CD14-positive monocyte (primary cell): ENCODE measurements around the gene LCE7A. TPM values are rescaled to one million over a fixed set of nuclear protein-coding genes. Genes with fewer than 3 reads are reported as not detected.

ENCODE experiments used
- DNase-seq, 3 donors: peaks; one replicate each; pipeline ENCODE4 v3.0.0-alpha.2; 2011 to 2022
- H2AFZ ChIP-seq: 2 replicates; pipeline ENCODE4 v1.6.0; 2012; ENCODE audit warnings: mild to moderate bottlenecking, low read depth, low read length, inconsistent platforms; ENCODE audit not compliant: insufficient read depth, poor library complexity, severe bottlenecking
- H3K27ac ChIP-seq, 2 donors: 1 replicate in 1 of 2; 2 replicates in 1 of 2; pipeline ENCODE4 v1.5.1; 2012 to 2013; ENCODE audit warnings: low read length in 2 of 2, control low read depth in 1 of 2, inconsistent platforms in 1 of 2, low read depth in 1 of 2, mild to moderate bottlenecking in 1 of 2
- H3K27me3 ChIP-seq, 2 donors: one replicate each; pipeline versions ENCODE4 v1.6.0 to v1.6.1; 2011 to 2013; ENCODE audit warnings: low read length in 2 of 2; ENCODE audit not compliant: control insufficient read depth in 2 of 2, insufficient read depth in 2 of 2
- H3K36me3 ChIP-seq, 2 donors: replicated peaks in 1 of 2; 1 replicate in 1 of 2; 2 replicates in 1 of 2; pipeline versions ENCODE4 v1.5.1 to v1.6.1; 2012 to 2013; ENCODE audit warnings: low read length in 2 of 2, control low read depth in 1 of 2, inconsistent platforms in 1 of 2, mild to moderate bottlenecking in 1 of 2; ENCODE audit not compliant: insufficient read depth in 2 of 2, control insufficient read depth in 1 of 2
- H3K4me1 ChIP-seq, 2 donors: 1 replicate in 1 of 2; 2 replicates in 1 of 2; pipeline versions ENCODE4 v1.5.1 to v1.6.1; 2012 to 2013; ENCODE audit warnings: low read length in 2 of 2, control low read depth in 1 of 2, inconsistent platforms in 1 of 2, mild to moderate bottlenecking in 1 of 2, moderate library complexity in 1 of 2; ENCODE audit not compliant: insufficient read depth in 2 of 2, control insufficient read depth in 1 of 2
- H3K4me2 ChIP-seq: replicated peaks from 2 replicates; pipeline ENCODE3; 2012; ENCODE audit warnings: low read length, moderate library complexity, mild to moderate bottlenecking; ENCODE audit not compliant: poor library complexity, severe bottlenecking; ENCODE audit errors: extremely low read depth
- H3K4me3 ChIP-seq, 3 experiments: fragments of 200-600 bp in 1 of 3; sonication (generic) in 1 of 3; replicated peaks in 1 of 3; 1 replicate in 2 of 3; 2 replicates in 1 of 3; pipeline ENCODE4 v1.5.1; 2011 to 2013; ENCODE audit warnings: low read length in 3 of 3, mild to moderate bottlenecking in 3 of 3, control low read depth in 2 of 3, low read depth in 2 of 3, inconsistent platforms in 1 of 3, moderate library complexity in 1 of 3
- H3K79me2 ChIP-seq: 2 replicates; pipeline ENCODE4 v1.6.0; 2012; ENCODE audit warnings: mild to moderate bottlenecking, control low read depth, inconsistent platforms, low read length, moderate library complexity; ENCODE audit not compliant: insufficient read depth
- H3K9ac ChIP-seq: 2 replicates; pipeline ENCODE4 v1.6.0; 2017; ENCODE audit warnings: low read length, mild to moderate bottlenecking; ENCODE audit not compliant: insufficient read depth, poor library complexity, severe bottlenecking
- H3K9me3 ChIP-seq, 2 donors: replicated peaks in 1 of 2; 1 replicate in 1 of 2; 2 replicates in 1 of 2; pipeline versions ENCODE4 v1.5.1 to v1.6.1; 2012 to 2013; ENCODE audit warnings: low read length in 2 of 2, control low read depth in 1 of 2; ENCODE audit not compliant: control insufficient read depth in 1 of 2, insufficient read depth in 1 of 2
- H4K20me1 ChIP-seq: 2 replicates; pipeline ENCODE4 v1.6.0; 2012; ENCODE audit warnings: mild to moderate bottlenecking, low read length, control low read depth, moderate library complexity; ENCODE audit not compliant: insufficient read depth
- H3K27ac Mint-ChIP-seq, 7 donors: one replicate each; pipeline ENCODE4 v1.8.0; 2020; ENCODE audit warnings: mild to moderate bottlenecking in 7 of 7, mixed read lengths in 7 of 7, moderate library complexity in 6 of 7, inconsistent platforms in 2 of 7
- H3K27me3 Mint-ChIP-seq, 3 donors: one replicate each; pipeline ENCODE4 v1.8.0; 2021 to 2022; ENCODE audit warnings: low read depth in 3 of 3, mild to moderate bottlenecking in 3 of 3, mixed read lengths in 3 of 3, moderate library complexity in 3 of 3, inconsistent platforms in 1 of 3
- H3K36me3 Mint-ChIP-seq, 2 donors: one replicate each; pipeline ENCODE4 v1.8.0; 2020; ENCODE audit warnings: mixed read lengths in 2 of 2, inconsistent platforms in 1 of 2, mild to moderate bottlenecking in 1 of 2
- H3K4me1 Mint-ChIP-seq: one replicate; pipeline ENCODE4 v1.8.0; 2020; ENCODE audit warnings: mild to moderate bottlenecking, mixed read lengths
- H3K4me3 Mint-ChIP-seq, 2 donors: one replicate each; pipeline ENCODE4 v1.8.0; 2020; ENCODE audit warnings: mild to moderate bottlenecking in 2 of 2, mixed read lengths in 2 of 2, moderate library complexity in 1 of 2
- H3K9me3 Mint-ChIP-seq, 7 donors: one replicate each; pipeline ENCODE4 v1.8.0; 2020 to 2022; ENCODE audit warnings: mixed read lengths in 7 of 7, mild to moderate bottlenecking in 6 of 7, moderate library complexity in 6 of 7, inconsistent platforms in 2 of 7
- WGBS: methylation state at CpG from one replicate; pipeline ENCODE4 v1.1.5; 2013; ENCODE audit warnings: missing lambda C conversion rate; ENCODE audit not compliant: insufficient coverage; 5-methylcytosine and 5-hydroxymethylcytosine counted together
- intact Hi-C, 2 donors: fragments of 100-400 bp; cut with micrococcal nuclease; formaldehyde crosslinking; loops; one replicate each; pipeline versions ENCODE4 v1.15.0 to v1.15.1; 2023
- polyA plus RNA-seq, 3 donors: library from polyadenylated mRNA; depleted of rRNA in 1 of 3; unstranded in 2 of 3; stranded (reverse) in 1 of 3; fragments of 300-500 nt in 2 of 3; fragments of >200 nt in 1 of 3; fragmentation: Illumina TruSeq in 2 of 3; gene quantifications; 1 replicate in 2 of 3; 2 replicates in 1 of 3; pipeline ENCODE4 v1.2.3, GENCODE V29; 2012 to 2021
- TF ChIP-seq, protein P1 (sequence below): fragments of 200-600 bp; IDR thresholded peaks from one replicate; pipeline ENCODE4 v1.8.0; 2022; ENCODE audit warnings: antibody characterized with exemption, mild to moderate bottlenecking

The LCE7A gene
- polyA plus RNA-seq, 3 donors, result not detected

DNA sequence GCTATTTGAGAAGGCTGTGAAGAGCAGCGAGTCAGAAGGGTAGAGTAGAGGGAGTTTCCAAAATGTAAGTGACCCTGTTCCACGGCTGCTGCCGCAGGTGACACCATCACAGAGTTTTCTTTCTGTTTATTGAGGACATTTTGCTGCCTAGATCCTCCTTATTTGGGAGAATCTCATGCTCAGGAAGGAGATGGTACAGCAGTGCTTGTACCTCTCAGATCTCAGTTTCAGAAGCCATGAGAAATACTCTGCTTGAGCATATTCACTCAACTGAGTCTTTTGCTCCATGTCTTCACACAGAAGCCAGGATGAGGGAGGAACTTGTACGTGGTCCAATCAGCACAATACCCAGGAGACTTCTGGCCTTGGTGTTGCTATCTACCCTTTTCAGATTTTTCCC, 1.6 kb downstream of the LCE7A start:
- Histone ChIP-seq H3K9ac (no peak overlapping the region), H3K4me2 (no peak overlapping the region), H3K27ac (no peak overlapping the region), H4K20me1 (no peaks in the 10 kb centered on the region), H3K4me1 (no peaks in the 10 kb centered on the region), H3K9me3 (no peaks in the 10 kb centered on the region), H3K79me2 (no peaks in the 10 kb centered on the region), H3K4me3 (no peak overlapping the region), H3K36me3 (no peaks in the 10 kb centered on the region), H3K27me3 (peaks cover 0 to 2% of the 10 kb centered on the region in 2 donors), H2AFZ (no peak overlapping the region)
- no peaks in the 10 kb centered on the region for H3K4me1 Mint-ChIP-seq
- H3K36me3 Mint-ChIP-seq, result no peaks in the 10 kb centered on the region
- H3K27ac Mint-ChIP-seq, result no peak overlapping the region
- TF ChIP-seq, protein P1, sequence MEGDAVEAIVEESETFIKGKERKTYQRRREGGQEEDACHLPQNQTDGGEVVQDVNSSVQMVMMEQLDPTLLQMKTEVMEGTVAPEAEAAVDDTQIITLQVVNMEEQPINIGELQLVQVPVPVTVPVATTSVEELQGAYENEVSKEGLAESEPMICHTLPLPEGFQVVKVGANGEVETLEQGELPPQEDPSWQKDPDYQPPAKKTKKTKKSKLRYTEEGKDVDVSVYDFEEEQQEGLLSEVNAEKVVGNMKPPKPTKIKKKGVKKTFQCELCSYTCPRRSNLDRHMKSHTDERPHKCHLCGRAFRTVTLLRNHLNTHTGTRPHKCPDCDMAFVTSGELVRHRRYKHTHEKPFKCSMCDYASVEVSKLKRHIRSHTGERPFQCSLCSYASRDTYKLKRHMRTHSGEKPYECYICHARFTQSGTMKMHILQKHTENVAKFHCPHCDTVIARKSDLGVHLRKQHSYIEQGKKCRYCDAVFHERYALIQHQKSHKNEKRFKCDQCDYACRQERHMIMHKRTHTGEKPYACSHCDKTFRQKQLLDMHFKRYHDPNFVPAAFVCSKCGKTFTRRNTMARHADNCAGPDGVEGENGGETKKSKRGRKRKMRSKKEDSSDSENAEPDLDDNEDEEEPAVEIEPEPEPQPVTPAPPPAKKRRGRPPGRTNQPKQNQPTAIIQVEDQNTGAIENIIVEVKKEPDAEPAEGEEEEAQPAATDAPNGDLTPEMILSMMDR, result no peak
- DNase-seq, result no peak
- WGBS, result no CpG with 5 or more reads among the region's 4 CpGs
- no peak overlapping the region for H3K4me3 Mint-ChIP-seq
- H3K9me3 Mint-ChIP-seq, result peaks cover 0 to 4% (median 0%) of the 10 kb centered on the region in 7 donors
- H3K27me3 Mint-ChIP-seq, result peaks cover 0 to 6% (median 1%) of the 10 kb centered on the region in 3 donors
- intact Hi-C loops, result no loop called here

DNA sequence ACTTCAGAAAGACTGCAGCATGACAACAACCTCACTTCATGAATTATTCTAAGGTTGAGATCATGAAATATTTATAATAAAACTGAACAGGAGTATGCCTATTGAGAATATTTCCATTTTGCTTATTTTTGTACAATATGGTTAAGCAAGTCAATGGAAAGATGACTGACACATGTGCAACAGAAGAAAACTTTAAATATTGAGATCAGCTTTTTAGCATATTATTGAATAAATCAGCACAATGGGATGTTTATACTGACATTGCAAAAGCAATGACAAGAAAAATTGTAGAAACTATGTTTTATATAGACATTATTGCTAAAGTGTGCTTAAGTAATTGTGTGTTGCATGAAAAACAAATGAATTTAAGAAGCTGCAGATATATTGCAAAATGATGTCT, 4.6 kb downstream of the LCE7A start:
- no peak overlapping the region for H3K4me2 ChIP-seq
- H3K9me3 ChIP-seq, result no peaks in the 10 kb centered on the region
- no peak overlapping the region for H3K4me3 Mint-ChIP-seq
- DNase-seq, result no peak
- H2AFZ ChIP-seq, result no peak overlapping the region
- H3K27ac Mint-ChIP-seq, result no peak overlapping the region
- H3K36me3 ChIP-seq, result no peaks in the 10 kb centered on the region
- H3K4me1 ChIP-seq, result no peaks in the 10 kb centered on the region
- no peak overlapping the region for H3K27ac ChIP-seq
- H3K27me3 Mint-ChIP-seq, result peaks cover 0 to 6% (median 0%) of the 10 kb centered on the region in 3 donors
- H3K4me1 Mint-ChIP-seq, result no peaks in the 10 kb centered on the region
- peaks cover 0 to 2% of the 10 kb centered on the region in 2 donors for H3K27me3 ChIP-seq
- no peaks in the 10 kb centered on the region for H4K20me1 ChIP-seq
- H3K79me2 ChIP-seq, result no peaks in the 10 kb centered on the region
- intact Hi-C loops, result no loop called here
- H3K9ac ChIP-seq, result no peak overlapping the region
- peaks cover 0 to 4% (median 0%) of the 10 kb centered on the region in 7 donors for H3K9me3 Mint-ChIP-seq
- TF ChIP-seq, protein P1, result no peak
- H3K4me3 ChIP-seq, result no peak overlapping the region
- no peaks in the 10 kb centered on the region for H3K36me3 Mint-ChIP-seq
